ENCODE measurements around the gene TMEM131. TPM values are rescaled to one million over a fixed set of nuclear protein-coding genes. Genes with fewer than 3 reads are reported as not detected.

TMEM131 gene
- total and polyA plus RNA-seq, 12 donors = 13.7 to 57.5 (median 34.0) TPM

DNA sequence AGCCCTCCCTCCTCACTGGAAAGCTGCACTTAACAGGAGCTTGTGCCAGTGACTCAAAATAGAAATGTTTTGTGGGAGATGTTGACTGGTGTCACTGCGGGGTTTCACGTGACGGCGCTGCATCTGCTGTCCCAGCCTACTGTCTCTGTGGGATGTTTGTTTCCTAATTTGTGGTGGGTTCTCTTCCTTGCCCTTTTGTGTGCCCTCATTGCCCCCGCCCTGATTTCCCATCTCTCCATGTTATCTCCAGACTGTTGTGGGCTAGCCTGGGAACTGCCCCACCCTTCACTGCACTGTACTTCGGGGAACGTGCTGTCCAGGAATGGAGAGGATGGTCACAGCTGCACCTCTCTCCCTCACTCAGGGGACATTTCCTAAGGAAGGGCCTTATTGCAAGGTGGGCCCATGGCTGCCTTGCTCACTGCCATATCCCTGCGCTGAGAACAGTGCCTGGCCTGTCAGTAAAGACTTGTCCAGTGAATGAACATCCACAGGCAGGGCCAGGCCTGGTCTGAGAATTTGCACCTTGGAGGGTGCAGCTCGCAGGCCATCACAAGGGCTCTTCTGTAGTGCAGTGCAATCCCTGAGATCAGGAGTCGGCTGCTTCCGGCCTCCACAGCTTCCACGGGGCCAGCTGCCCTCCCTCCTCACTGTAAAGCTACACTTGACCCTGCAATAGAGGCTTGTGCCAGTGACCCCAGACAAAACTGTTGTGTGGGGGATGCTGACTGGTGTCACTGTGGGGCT lies 264.3 kb downstream of the TMEM131 start:
- no peaks in the 10 kb centered on the region for H3K36me3 ChIP-seq (replicated peaks in 1 of 2)
- TF ChIP-seq, protein P1, sequence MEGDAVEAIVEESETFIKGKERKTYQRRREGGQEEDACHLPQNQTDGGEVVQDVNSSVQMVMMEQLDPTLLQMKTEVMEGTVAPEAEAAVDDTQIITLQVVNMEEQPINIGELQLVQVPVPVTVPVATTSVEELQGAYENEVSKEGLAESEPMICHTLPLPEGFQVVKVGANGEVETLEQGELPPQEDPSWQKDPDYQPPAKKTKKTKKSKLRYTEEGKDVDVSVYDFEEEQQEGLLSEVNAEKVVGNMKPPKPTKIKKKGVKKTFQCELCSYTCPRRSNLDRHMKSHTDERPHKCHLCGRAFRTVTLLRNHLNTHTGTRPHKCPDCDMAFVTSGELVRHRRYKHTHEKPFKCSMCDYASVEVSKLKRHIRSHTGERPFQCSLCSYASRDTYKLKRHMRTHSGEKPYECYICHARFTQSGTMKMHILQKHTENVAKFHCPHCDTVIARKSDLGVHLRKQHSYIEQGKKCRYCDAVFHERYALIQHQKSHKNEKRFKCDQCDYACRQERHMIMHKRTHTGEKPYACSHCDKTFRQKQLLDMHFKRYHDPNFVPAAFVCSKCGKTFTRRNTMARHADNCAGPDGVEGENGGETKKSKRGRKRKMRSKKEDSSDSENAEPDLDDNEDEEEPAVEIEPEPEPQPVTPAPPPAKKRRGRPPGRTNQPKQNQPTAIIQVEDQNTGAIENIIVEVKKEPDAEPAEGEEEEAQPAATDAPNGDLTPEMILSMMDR (IDR thresholded peaks at IDR 0.05) = no peak
- TF ChIP-seq POLR2A (IDR thresholded peaks at IDR 0.05) = no peak
- no peak for DNase-seq
- H3K4me3 ChIP-seq = no peak overlapping the region
- no peaks in the 10 kb centered on the region for H3K4me1 ChIP-seq (replicated peaks in 1 of 2)
- H3K27ac ChIP-seq = no peak overlapping the region
- 81 to 94% (median 86%) methylated on average over 8 to 12 of the region's 12 CpGs for WGBS, 4 donors
- no peaks in the 10 kb centered on the region for H3K9me3 ChIP-seq (replicated peaks in 1 of 3)
- intact Hi-C loops (cut with DNase I) = no loop called here
- H3K27me3 ChIP-seq = no peaks in the 10 kb centered on the region

DNA sequence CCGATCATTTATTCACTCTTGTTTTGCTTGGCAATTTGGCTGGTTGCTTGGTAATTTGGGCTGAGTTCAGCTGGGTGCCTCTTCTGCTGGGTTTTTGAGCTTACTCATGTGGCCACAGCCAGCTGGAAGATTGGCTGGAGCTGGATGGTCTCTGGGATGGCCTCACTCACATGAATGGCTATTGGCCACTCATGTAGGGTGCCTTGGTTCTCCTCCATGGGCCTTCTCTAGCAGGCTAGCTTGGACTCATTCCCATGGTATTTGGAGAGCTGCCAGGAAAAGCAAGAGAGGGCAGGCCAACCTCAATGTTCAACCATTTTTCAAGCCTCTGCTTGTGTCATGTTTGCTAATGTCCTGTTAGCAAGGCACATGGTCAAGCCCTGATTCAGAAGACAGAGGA lies 265.5 kb downstream of the TMEM131 start:
- H3K27me3 ChIP-seq = no peaks in the 10 kb centered on the region
- 86 to 100% (median 95%) methylated on average over 1 of the region's 1 CpG for WGBS, 4 donors
- intact Hi-C loops (cut with DNase I) = no loop called here
- DNase-seq = no peak
- H3K4me1 ChIP-seq (replicated peaks in 1 of 2) = no peaks in the 10 kb centered on the region
- TF ChIP-seq POLR2A (IDR thresholded peaks at IDR 0.05) = no peak
- TF ChIP-seq, protein P1 (IDR thresholded peaks at IDR 0.05) = no peak
- H3K4me3 ChIP-seq = no peak overlapping the region
- H3K27ac ChIP-seq = no peak overlapping the region
- H3K36me3 ChIP-seq (replicated peaks in 1 of 2) = no peaks in the 10 kb centered on the region
- no peaks in the 10 kb centered on the region for H3K9me3 ChIP-seq (replicated peaks in 1 of 3)

DNA sequence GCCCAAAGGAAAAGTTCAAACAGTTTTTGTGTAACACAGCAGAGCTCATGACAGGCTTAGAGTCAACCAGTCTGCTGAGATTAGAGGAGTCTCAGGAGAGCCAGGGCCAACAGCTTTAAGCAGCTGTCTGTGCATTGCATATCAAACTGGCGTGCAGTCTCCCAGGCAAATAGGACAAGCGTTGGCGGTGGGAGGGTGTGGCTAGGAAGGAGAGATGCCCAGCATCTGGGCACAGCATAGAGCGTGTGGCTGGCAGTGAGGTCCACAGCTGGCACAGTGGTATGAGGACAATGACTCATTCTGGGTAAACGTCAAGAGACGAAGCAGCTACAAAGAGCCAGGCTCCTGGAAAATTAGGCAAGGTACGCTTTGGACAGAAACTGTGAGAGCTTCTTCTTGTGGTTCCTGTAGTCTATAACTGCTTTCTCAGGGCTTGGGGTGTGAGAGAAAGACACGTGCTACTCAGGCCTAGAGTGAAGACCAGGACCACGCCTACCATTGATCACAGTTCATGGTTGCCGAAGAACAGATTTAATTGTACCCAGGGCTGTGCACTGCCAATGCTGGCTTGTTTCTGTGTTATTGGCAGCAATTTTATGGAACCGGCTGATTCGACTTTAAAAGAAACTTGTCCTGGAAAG lies 267.5 kb downstream of the TMEM131 start:
- no peak overlapping the region for H3K4me3 ChIP-seq
- no peak for DNase-seq
- H3K9me3 ChIP-seq (replicated peaks in 1 of 3) = no peaks in the 10 kb centered on the region
- no peak for TF ChIP-seq POLR2A (IDR thresholded peaks at IDR 0.05)
- TF ChIP-seq, protein P1 (IDR thresholded peaks at IDR 0.05) = no peak
- no peak overlapping the region for H3K27ac ChIP-seq
- no peaks in the 10 kb centered on the region for H3K4me1 ChIP-seq (replicated peaks in 1 of 2)
- peaks cover 6% of the 10 kb centered on the region for H3K27me3 ChIP-seq
- 74 to 90% (median 78%) methylated on average over 8 to 12 of the region's 12 CpGs for WGBS, 4 donors
- intact Hi-C loops (cut with DNase I) = no loop called here
- H3K36me3 ChIP-seq (replicated peaks in 1 of 2) = no peaks in the 10 kb centered on the region

DNA sequence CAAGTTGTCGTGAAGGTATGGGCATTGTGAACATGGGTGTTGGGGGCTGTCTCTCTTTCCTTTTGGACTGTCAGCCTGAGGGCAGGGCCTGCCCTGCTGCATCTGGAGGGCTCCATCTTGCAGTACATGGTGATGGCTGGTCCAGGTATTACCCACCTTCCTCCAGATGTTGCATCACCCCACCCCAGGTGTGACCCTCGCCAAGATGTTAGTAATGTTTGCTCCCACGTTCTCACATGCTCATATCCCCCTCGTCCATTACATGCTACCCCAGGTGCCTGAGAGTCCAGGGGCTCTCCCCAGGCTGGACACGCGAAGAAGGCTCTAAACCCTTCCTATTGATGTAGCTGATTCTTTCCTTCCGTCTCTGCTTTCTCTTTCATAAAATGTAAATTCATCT lies 268.5 kb downstream of the TMEM131 start:
- no peaks in the 10 kb centered on the region for H3K9me3 ChIP-seq (replicated peaks in 1 of 3)

More for the DNA sequence above, 268.5 kb downstream of the TMEM131 start:
- DNase-seq = no peak
- Histone ChIP-seq H3K36me3 (replicated peaks in 1 of 2) (no peaks in the 10 kb centered on the region), H3K4me3 (no peak overlapping the region), H3K4me1 (replicated peaks in 1 of 2) (no peaks in the 10 kb centered on the region), H3K27me3 (peaks cover 6% of the 10 kb centered on the region), H3K27ac (no peak overlapping the region)
- WGBS, 4 donors = 81 to 93% (median 87%) methylated on average over 7 of the region's 7 CpGs
- TF ChIP-seq, protein P1 (IDR thresholded peaks at IDR 0.05) = no peak
- TF ChIP-seq POLR2A (IDR thresholded peaks at IDR 0.05) = no peak
- intact Hi-C loops (cut with DNase I) = no loop called here
